OCI-LY7 (cell line): ENCODE results near the gene PA2G4. TPM values are rescaled to one million over a fixed set of nuclear protein-coding genes. Genes with fewer than 3 reads are reported as not detected.

ENCODE experiments used
- BruUV-seq: library from RNA; stranded (reverse); fragments of 400-500 nt; replicated peaks from 2 replicates; lab custom pipeline; 2021; lab: Mats Ljungman, UMichigan
- CTCF ChIA-PET: fragments of 300-600 bp; sonication (Branson Sonifier 250); formaldehyde crosslinking; loops from one replicate; lab custom pipeline; 2022; ENCODE audit warnings: antibody characterized with exemption; ENCODE audit not compliant: unreplicated experiment; lab: Charles Lee
- POLR2A ChIA-PET: fragments of 300-600 bp; sonication (Branson Sonifier 250); formaldehyde crosslinking; loops from one replicate; lab custom pipeline; 2022; ENCODE audit warnings: antibody characterized with exemption; lab: Charles Lee
- DNase-seq: peaks from one replicate; pipeline ENCODE4 v3.0.0-alpha.2; 2015; ENCODE audit warnings: low spot score
- H2AFZ ChIP-seq: fragments of 200-600 bp; sonication (generic), shearing (Covaris generic); 2 replicates; pipeline ENCODE4 v1.6.1; 2014; ENCODE audit warnings: mild to moderate bottlenecking, antibody characterized with exemption, low read length, moderate library complexity
- H3K27ac ChIP-seq: fragments of 200-600 bp; sonication (generic); 2 replicates; pipeline ENCODE4 v1.5.1; 2014; ENCODE audit warnings: mixed run types, low read depth, mild to moderate bottlenecking, moderate library complexity, low read length, inconsistent platforms; ENCODE audit not compliant: poor library complexity, severe bottlenecking
- H3K36me3 ChIP-seq: fragments of 200-600 bp; sonication (generic); 2 replicates; pipeline ENCODE4 v1.6.1; 2014; ENCODE audit warnings: mild to moderate bottlenecking, antibody characterized with exemption, low read length, moderate library complexity, mixed read lengths; ENCODE audit not compliant: insufficient read depth
- H3K4me1 ChIP-seq: fragments of 200-600 bp; sonication (generic); 2 replicates; pipeline ENCODE4 v1.5.1; 2014; ENCODE audit warnings: mild to moderate bottlenecking, low read length; ENCODE audit not compliant: insufficient read depth, poor library complexity, severe bottlenecking
- H3K4me2 ChIP-seq: fragments of 200-600 bp; sonication (generic); 2 replicates; pipeline ENCODE4 v1.6.1; 2014; ENCODE audit warnings: mild to moderate bottlenecking, low read length
- H3K4me3 ChIP-seq: fragments of 200-600 bp; sonication (generic); 2 replicates; pipeline ENCODE4 v1.5.1; 2014; ENCODE audit warnings: mild to moderate bottlenecking, low read depth, low read length; ENCODE audit not compliant: poor library complexity, severe bottlenecking
- H3K79me2 ChIP-seq: fragments of 200-600 bp; sonication (generic); 2 replicates; pipeline ENCODE4 v1.6.1; 2016; ENCODE audit warnings: low read depth, mild to moderate bottlenecking, low read length, moderate library complexity, mixed read lengths; ENCODE audit not compliant: insufficient read depth
- H3K9me2 ChIP-seq: fragments of 200-600 bp; sonication (generic); 2 replicates; pipeline ENCODE4 v1.6.1; 2016; ENCODE audit warnings: mild to moderate bottlenecking, low read length, mixed read lengths; ENCODE audit not compliant: insufficient read depth
- H3K9me3 ChIP-seq: fragments of 200-600 bp; sonication (generic); 2 replicates; pipeline ENCODE4 v1.6.1; 2014; ENCODE audit warnings: mild to moderate bottlenecking, mixed run types, low read length, mixed read lengths
- H4K20me1 ChIP-seq: fragments of 200-600 bp; sonication (generic); 2 replicates; pipeline ENCODE4 v1.6.1; 2014; ENCODE audit warnings: mild to moderate bottlenecking, antibody characterized with exemption, low read length, moderate library complexity, mixed read lengths; ENCODE audit not compliant: insufficient read depth
- EZH2phosphoT487 ChIP-seq: fragments of 200-600 bp; sonication (generic); IDR thresholded peaks from 2 replicates; pipeline ENCODE4 v1.6.1; 2018; ENCODE audit warnings: low read depth, borderline replicate concordance, mild to moderate bottlenecking, mixed run types, antibody characterized with exemption, low read length, moderate library complexity, mixed read lengths
- intact Hi-C: fragments of 100-400 bp; cut with micrococcal nuclease; formaldehyde crosslinking; loops from one replicate; pipeline ENCODE4 v1.10.0; 2022; ENCODE audit not compliant: unreplicated experiment
- total RNA-seq, 2 experiments: library from RNA; depleted of rRNA in 1 of 2; stranded (reverse); fragments of >200 nt in 1 of 2; shearing (Covaris generic) in 1 of 2; gene quantifications; 2 replicates each; pipeline ENCODE4 v1.2.3, GENCODE V29; 2014 to 2022
- TF ChIP-seq, protein P1 (sequence below): fragments of 200-600 bp; sonication (generic); conservative IDR thresholded peaks from 2 replicates; pipeline ENCODE4 v1.5.1; 2014; ENCODE audit warnings: mild to moderate bottlenecking, antibody characterized with exemption, low read length, moderate library complexity, mixed read lengths

PA2G4 gene
- total RNA-seq, 2 experiments from 2014 or later = 289 to 358 TPM

DNA sequence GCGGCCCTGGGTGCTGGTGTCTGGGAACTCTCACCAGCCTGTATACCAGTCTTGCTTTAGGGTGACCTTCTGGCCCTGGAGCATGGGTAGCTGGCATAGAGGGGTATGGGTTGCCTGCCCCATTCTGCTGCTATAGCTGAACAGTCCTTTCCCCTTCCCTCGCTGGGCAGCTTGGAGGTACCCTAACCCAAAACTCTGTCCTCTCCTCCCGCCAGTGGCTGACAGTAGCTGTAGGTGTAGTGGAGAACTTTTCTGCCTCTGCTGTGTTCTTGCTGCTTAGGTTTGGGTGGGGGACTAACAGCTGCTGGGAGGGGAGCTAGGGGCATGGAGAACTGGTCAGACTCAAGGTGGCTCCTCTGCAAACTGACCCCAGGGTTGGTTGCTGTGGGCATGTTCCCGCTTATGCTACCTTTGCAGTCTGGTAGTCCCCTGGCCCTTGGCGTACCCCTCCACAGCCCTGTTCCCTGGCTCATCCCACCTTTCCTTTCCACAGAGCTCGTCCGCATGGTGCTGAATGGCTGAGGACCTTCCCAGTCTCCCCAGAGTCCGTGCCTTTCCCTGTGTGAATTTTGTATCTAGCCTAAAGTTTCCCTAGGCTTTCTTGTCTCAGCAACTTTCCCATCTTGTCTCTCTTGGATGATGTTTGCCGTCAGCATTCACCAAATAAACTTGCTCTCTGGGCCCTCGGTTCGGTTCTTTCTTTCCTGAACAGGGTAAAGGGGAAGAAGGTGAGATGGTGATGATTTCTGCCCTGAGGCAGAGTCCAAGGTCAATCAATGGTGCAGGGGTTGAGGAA is 56.7 kb downstream of the PA2G4 start:
- CTCF ChIA-PET = interaction anchor here (0.7 to 1.1 kb wide), 2 partner anchors 29 to 43 kb away, joined by 4 to 5 read pairs; partner anchors contain the start of gene ZC3H10
- peaks cover 30% of the 10 kb centered on the region for H3K79me2 ChIP-seq
- peak overlapping the region; percentile 98 for H3K4me2 ChIP-seq
- BruUV-seq = no TSS peak
- H3K4me1 ChIP-seq = peaks cover 32% of the 10 kb centered on the region
- intact Hi-C loops = no loop called here
- no peaks in the 10 kb centered on the region for H3K9me3 ChIP-seq
- POLR2A ChIA-PET = interaction anchor here (0.8 to 1.9 kb wide), 4 partner anchors 15 to 44 kb away, joined by 3 to 4 read pairs (median 3); no protein-coding TSS in a partner anchor
- no peak for TF ChIP-seq EZH2phosphoT487
- TF ChIP-seq, protein P1, sequence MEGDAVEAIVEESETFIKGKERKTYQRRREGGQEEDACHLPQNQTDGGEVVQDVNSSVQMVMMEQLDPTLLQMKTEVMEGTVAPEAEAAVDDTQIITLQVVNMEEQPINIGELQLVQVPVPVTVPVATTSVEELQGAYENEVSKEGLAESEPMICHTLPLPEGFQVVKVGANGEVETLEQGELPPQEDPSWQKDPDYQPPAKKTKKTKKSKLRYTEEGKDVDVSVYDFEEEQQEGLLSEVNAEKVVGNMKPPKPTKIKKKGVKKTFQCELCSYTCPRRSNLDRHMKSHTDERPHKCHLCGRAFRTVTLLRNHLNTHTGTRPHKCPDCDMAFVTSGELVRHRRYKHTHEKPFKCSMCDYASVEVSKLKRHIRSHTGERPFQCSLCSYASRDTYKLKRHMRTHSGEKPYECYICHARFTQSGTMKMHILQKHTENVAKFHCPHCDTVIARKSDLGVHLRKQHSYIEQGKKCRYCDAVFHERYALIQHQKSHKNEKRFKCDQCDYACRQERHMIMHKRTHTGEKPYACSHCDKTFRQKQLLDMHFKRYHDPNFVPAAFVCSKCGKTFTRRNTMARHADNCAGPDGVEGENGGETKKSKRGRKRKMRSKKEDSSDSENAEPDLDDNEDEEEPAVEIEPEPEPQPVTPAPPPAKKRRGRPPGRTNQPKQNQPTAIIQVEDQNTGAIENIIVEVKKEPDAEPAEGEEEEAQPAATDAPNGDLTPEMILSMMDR = no peak
- peaks cover 75% of the 10 kb centered on the region for H3K36me3 ChIP-seq
- peak overlapping the region; percentile 68 for H3K27ac ChIP-seq
- peak overlapping the region; percentile 98 for H3K4me3 ChIP-seq
- no peak overlapping the region for H2AFZ ChIP-seq
- DNase-seq = no peak
- peaks cover 9% of the 10 kb centered on the region; the same call in 1 of the 2 replicates for H4K20me1 ChIP-seq
- H3K9me2 ChIP-seq = no peaks in the 10 kb centered on the region

DNA sequence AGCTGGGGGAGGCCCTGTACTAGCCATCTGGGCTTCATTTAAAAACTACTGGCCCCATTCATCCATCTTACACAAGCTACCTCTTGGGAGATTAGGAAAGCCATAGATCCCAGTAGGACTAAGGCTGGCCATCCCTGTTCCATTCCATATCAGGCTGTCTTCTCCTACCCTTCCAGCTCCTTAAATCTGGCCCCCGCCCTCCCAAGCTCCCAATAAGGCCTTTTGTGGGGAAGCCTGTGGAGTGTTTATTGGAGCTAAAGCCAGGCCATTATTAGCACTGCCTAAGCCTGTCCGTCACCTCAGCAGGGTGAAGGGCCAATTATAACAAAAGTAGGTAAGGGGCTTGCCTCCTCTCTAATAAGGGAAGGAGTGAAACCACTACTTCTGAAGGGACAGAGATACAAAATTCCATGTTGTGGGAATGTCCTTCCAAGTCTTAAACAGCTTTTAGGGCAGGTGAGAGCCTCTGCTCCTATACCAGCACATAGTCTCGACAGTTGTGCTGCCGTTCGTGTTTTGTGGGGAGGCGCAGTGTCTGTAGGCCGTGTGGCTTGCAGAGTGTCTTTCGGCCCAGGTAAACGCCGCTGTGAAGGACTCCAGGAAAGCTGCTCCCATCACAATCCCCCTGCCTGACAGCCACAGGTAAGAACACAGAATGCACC is 57.5 kb downstream of the PA2G4 start:
- ChIA-PET POLR2A (interaction anchor here (1.3 to 1.9 kb wide), 2 partner anchors 27 to 45 kb away, joined by 3 to 4 read pairs; no protein-coding TSS in a partner anchor), CTCF (interaction anchor here (1.1 kb wide), 1 partner anchor 28 kb away, joined by 5 read pairs; no protein-coding TSS in a partner anchor)
- intact Hi-C loops = no loop called here
- Histone ChIP-seq H3K4me3 (no peak overlapping the region), H4K20me1 (peaks cover 9% of the 10 kb centered on the region; the same call in 1 of the 2 replicates), H3K9me2 (no peaks in the 10 kb centered on the region), H3K36me3 (peaks cover 81% of the 10 kb centered on the region), H2AFZ (no peak overlapping the region), H3K9me3 (no peaks in the 10 kb centered on the region), H3K27ac (no peak overlapping the region), H3K4me1 (peaks cover 28% of the 10 kb centered on the region), H3K4me2 (no peak overlapping the region), H3K79me2 (peaks cover 29% of the 10 kb centered on the region)
- no peak for DNase-seq
- BruUV-seq = no TSS peak
- TF ChIP-seq, protein P1 = no peak
- no peak for TF ChIP-seq EZH2phosphoT487
